ENCODE measurements around the gene TNS3. TPM values are rescaled to one million over a fixed set of nuclear protein-coding genes. Genes with fewer than 3 reads are reported as not detected.
A peak's percentile ranks its signal among the peaks of the same experiment; 100 is the strongest.

The TNS3 gene
- total RNA-seq, 1 experiment from 2014 or later: 9.5 TPM

- H2BK5ac ChIP-seq (ENCODE audit: insufficient read length, low read length): no peak overlapping the region
- no peak for TF ChIP-seq CTCF (conservative IDR thresholded peaks at IDR 0.05)
- H3K79me1 ChIP-seq (ENCODE audit: insufficient read depth, low read depth, low read length, poor library complexity, severe bottlenecking): no peaks in the 10 kb centered on the region
- no peak for DNase-seq
- H2BK12ac ChIP-seq (ENCODE audit: insufficient read length, low read depth, low read length): no peak overlapping the region
- no peak overlapping the region for H2BK15ac ChIP-seq (ENCODE audit: low read depth, low read length)
- H3K27me3 Mint-ChIP-seq (ENCODE audit: low read depth): no peaks in the 10 kb centered on the region
- H4K20me1 ChIP-seq (ENCODE audit: control insufficient read depth, insufficient read depth, insufficient read length): no peaks in the 10 kb centered on the region
- H3K9me3 Mint-ChIP-seq: no peaks in the 10 kb centered on the region
- H3T11ph ChIP-seq (ENCODE audit: low read length): no peak overlapping the region
- H3K14ac ChIP-seq (ENCODE audit: insufficient read depth, low read length): no peak overlapping the region
- no CpG with 5 or more reads among the region's 30 CpGs for WGBS (ENCODE audit: extremely low coverage, insufficient read length, low lambda C conversion rate)
- H3K36me3 Mint-ChIP-seq (ENCODE audit: insufficient read depth in 1 of 3, low read depth in 3 of 3): no peaks in the 10 kb centered on the region; a peak in 2 of 7 replicates
- no peak overlapping the region for H3K18ac ChIP-seq (ENCODE audit: insufficient read length, low read depth, low read length)
- H3K4me2 ChIP-seq (ENCODE audit: insufficient read depth, insufficient read length, low read length): no peak overlapping the region
- H3K23ac ChIP-seq (ENCODE audit: insufficient read length, low read depth, low read length): no peak overlapping the region
- no peak overlapping the region for H3K56ac ChIP-seq (ENCODE audit: insufficient read length, low read depth, low read length)
- no peaks in the 10 kb centered on the region for H3K27me3 ChIP-seq (ENCODE audit: insufficient read depth, low read length)
- peaks cover 7 to 13% of the 10 kb centered on the region in 2 experiments for H3K4me1 Mint-ChIP-seq
- H3K27ac Mint-ChIP-seq: peak overlapping the region in 1 of 3 experiments; percentile 67; a peak in 1 of 7 replicates
- H2BK20ac ChIP-seq (ENCODE audit: low read depth, low read length, poor library complexity, severe bottlenecking): no peak overlapping the region
- no peak overlapping the region for H3K27ac ChIP-seq (ENCODE audit: insufficient read length, low read depth, low read length)
- no peak overlapping the region for H2AFZ ChIP-seq (ENCODE audit: low read length)
- no peak overlapping the region for H3K4me3 Mint-ChIP-seq
- H2AK5ac ChIP-seq (ENCODE audit: insufficient read length, low read length): no peak overlapping the region
- no peaks in the 10 kb centered on the region for H3K9me3 ChIP-seq (ENCODE audit: control insufficient read depth, low read depth, low read length)
- H3K79me2 ChIP-seq (ENCODE audit: insufficient read depth, low read length): no peaks in the 10 kb centered on the region
- H4K91ac ChIP-seq (ENCODE audit: insufficient read length, low read depth, low read length): no peak overlapping the region
- no peak overlapping the region for H2BK120ac ChIP-seq (ENCODE audit: low read depth, low read length, poor library complexity, severe bottlenecking)
- H3K4ac ChIP-seq (ENCODE audit: low read depth, low read length): no peak overlapping the region
- no peak overlapping the region for H4K5ac ChIP-seq (ENCODE audit: insufficient read length, low read depth, low read length)
- H3K4me1 ChIP-seq (ENCODE audit: insufficient read depth, low read length): no peaks in the 10 kb centered on the region
- H4K8ac ChIP-seq (replicated peaks; ENCODE audit: insufficient read length, low read depth, low read length): no peak overlapping the region
- no peak overlapping the region for H3K9ac ChIP-seq (ENCODE audit: extremely low read depth, insufficient read length, low read length)
- H3K23me2 ChIP-seq (ENCODE audit: insufficient read length, low read depth, low read length, poor library complexity, severe bottlenecking): no peaks in the 10 kb centered on the region
These were observed 278.8 kb downstream of the TNS3 start for GRCh38 chr7:47303014-47303694.
